Fibroblast of villous mesenchyme (primary cell): ENCODE measurements around the gene PWP1. TPM values are rescaled to one million over a fixed set of nuclear protein-coding genes. Genes with fewer than 3 reads are reported as not detected.
A peak's percentile ranks its signal among the peaks of the same experiment; 100 is the strongest.

Experiments
- DNase-seq: peaks from one replicate; pipeline ENCODE4 v3.0.0-alpha.2; 2010; ENCODE audit warnings: low read depth
- H3K4me3 ChIP-seq: 2 replicates; pipeline ENCODE4 v1.5.1; 2011; ENCODE audit warnings: low read depth, mild to moderate bottlenecking, low read length
- CTCF ChIP-seq: IDR thresholded peaks from 2 replicates; pipeline ENCODE4 v1.5.1; 2012; ENCODE audit warnings: low read depth, mild to moderate bottlenecking, low read length; ENCODE audit not compliant: insufficient read depth
- total RNA-seq: library from RNA; depleted of rRNA; stranded (reverse); fragments of >200 nt; gene quantifications from 2 replicates; pipeline ENCODE4 v1.2.3, GENCODE V29; 2012

Gene PWP1
- total RNA-seq, 1 donor: 68.7 TPM

DNA sequence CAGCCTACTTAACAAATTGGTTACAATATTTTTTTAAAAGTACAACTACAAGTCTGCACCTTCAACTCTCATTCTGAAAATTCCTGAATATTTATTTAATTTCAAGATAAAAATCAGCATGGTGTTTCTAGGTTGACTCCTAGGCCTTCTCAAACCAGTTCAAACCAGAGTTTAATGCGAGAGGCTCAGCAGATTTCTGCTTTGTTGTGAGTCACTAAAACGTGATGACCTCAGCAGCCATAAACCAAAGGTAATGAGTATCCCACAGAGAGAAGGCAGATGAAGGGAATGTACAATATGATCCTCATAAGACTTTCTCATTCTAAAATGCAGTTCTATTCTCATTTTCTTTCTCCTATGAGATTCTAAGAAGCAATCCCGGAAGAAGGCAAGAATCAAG is 73.8 kb downstream of the PWP1 start:
- H3K4me3 ChIP-seq: peak overlapping the region; percentile 84
- DNase-seq: peak; percentile 89
- no peak for TF ChIP-seq CTCF

DNA sequence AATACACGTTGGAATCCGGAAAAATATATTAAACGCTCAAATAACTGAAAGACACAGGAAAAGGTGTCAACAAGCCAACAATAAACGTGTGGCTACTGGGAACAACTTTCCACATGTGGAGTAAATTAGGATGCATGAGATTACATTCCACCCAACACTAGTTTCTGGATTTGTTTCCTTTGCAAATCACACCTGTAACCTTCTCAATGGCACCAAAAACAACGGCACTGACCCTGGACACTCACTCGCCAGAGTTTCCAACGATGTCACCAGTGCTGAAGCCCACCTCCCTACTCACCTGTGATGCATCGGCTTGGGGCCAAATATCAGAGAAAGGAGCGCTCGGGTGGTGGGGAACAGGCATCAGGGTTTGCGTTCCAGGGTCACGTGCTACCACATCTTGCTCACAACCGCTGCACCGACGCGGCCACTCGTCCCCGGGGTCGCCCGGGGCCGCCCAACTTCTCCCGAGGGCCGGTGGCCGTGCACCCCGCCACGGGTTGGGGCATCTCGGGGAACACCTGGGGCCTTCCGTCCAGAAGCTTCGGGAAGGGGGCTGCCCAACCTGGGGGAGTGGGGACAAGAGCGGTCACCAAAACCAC is 74.7 kb downstream of the PWP1 start:
- no peak for TF ChIP-seq CTCF

DNA sequence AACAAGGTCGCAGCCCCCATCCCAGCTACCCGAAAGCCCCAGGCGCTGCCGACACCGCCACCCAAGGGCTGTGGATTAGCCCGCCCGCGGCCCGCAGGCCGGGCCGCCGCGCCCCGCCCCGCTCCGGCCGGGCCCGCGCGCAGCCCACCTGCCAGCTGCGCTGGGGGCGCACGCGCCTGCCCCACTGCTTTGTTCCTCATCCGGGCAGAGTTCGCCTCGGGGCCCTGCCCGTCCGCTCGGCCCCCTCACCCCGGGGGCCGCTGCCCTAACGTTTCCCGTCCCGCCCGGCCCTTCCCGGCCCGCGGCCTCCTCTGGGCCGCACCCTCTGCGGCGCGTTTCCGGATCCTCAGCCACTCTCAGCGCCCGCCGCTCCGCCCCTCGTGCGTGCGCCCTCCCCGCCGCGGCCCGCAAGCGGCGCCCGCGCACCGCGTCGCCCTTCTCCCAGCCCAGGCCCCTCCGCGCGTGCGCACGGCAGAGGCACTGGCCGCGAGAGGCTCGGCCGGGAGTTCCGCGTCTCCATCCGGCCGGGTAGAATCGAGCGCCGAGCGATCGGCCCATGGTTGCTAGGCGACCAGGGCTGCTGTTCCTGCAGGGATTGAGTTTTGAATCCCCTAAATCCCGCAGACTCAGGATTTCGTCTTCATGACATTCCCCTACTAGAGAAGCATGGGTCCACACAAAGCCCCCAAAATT is 75.4 kb downstream of the PWP1 start, which contains the start of gene PRDM4:
PRDM4 (minus strand) TSS at position 329 of the 693 bp plus-strand sequence. CDS start 622 bp downstream, outside the sequence.
- DNase-seq: peak; percentile 94
- TF ChIP-seq CTCF: no peak
- H3K4me3 ChIP-seq: peak within 1 kb of the TSS; percentile 84

More for the DNA sequence above, 74.7 kb downstream of the PWP1 start:
- H3K4me3 ChIP-seq: peak overlapping the region; percentile 84
- no peak for DNase-seq

DNA sequence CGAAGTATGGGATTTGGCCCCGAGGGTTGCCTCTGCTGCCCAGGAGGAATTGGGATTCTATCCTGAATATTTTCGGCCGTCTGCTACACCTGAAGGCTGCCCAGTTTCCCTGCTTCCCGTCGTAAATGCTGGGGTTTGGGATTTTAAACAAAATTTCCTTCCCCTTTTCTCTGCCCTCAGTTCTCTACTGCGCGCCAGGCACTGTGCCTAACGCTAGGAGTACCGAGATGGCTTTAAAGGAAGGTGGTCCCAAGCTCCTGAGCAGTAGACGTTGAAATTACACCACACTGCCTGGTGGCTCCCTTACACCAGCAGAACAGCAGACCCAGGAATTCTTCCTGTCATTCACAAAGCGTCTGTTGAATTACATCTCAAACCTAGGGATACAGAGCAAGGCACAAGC is 75.9 kb downstream of the PWP1 start:
- no peak for TF ChIP-seq CTCF
- no peak for DNase-seq
- H3K4me3 ChIP-seq: peak overlapping the region; percentile 69

Other genes starting within 250 kb of the PWP1 start
- gene PRDM4, start 75.3 kb downstream of the PWP1 start, total RNA-seq: 28.9 and 31.6 TPM in 2 replicates
- not detected in 2 replicates for gene ASCL4, start 88.9 kb downstream of the PWP1 start, total RNA-seq